GM19035 (cell line): Measurements from ENCODE around the gene UGP2.
"Not testable (repeated sequence)": the region's sequence is repeated elsewhere in the genome, so short reads cannot be mapped to it uniquely, and the experiment has no call there.

Experiments
- ATAC-seq: cut with Tn5 transposase; IDR thresholded peaks from one replicate; pipeline ENCODE4 v1.9.1; 2021; ENCODE audit not compliant: unreplicated experiment

Gene UGP2

GRCh38 chr2:63891488-63892030 lies 49.9 kb downstream of the UGP2 start:
- ATAC-seq: no peak

GRCh38 chr2:63893163-63893562 lies 51.5 kb downstream of the UGP2 start:
- no peak for ATAC-seq

- ATAC-seq: no peak
Observed at GRCh38 chr2:63894167-63894566, 52.5 kb downstream of the UGP2 start.

- no peak for ATAC-seq
Observed at GRCh38 chr2:63898839-63899238, 57.1 kb downstream of the UGP2 start.

- no peak for ATAC-seq
Observed at GRCh38 chr2:63899639-63900038, 57.9 kb downstream of the UGP2 start.

- ATAC-seq: no peak
Observed at GRCh38 chr2:63902149-63902548, 60.5 kb downstream of the UGP2 start.

GRCh38 chr2:63903003-63903402 lies 61.3 kb downstream of the UGP2 start:
- no peak for ATAC-seq

GRCh38 chr2:63914311-63914710 lies 72.6 kb downstream of the UGP2 start:
- no peak for ATAC-seq

GRCh38 chr2:63926815-63927214 lies 85.1 kb downstream of the UGP2 start:
- ATAC-seq: no peak

GRCh38 chr2:63932104-63932503 lies 90.4 kb downstream of the UGP2 start:
- ATAC-seq: not testable (repeated sequence)
